HG02759 (cell line): ENCODE results near the gene SEC22B.
A peak's percentile ranks its signal among the peaks of the same experiment; 100 is the strongest.
"Not testable (repeated sequence)": the region's sequence is repeated elsewhere in the genome, so short reads cannot be mapped to it uniquely, and the experiment has no call there.

Experiments used
- ATAC-seq: cut with Tn5 transposase; IDR thresholded peaks from one replicate; pipeline ENCODE4 v1.9.1; 2021; ENCODE audit warnings: mild to moderate bottlenecking, moderate library complexity; ENCODE audit not compliant: unreplicated experiment

Gene SEC22B

DNA sequence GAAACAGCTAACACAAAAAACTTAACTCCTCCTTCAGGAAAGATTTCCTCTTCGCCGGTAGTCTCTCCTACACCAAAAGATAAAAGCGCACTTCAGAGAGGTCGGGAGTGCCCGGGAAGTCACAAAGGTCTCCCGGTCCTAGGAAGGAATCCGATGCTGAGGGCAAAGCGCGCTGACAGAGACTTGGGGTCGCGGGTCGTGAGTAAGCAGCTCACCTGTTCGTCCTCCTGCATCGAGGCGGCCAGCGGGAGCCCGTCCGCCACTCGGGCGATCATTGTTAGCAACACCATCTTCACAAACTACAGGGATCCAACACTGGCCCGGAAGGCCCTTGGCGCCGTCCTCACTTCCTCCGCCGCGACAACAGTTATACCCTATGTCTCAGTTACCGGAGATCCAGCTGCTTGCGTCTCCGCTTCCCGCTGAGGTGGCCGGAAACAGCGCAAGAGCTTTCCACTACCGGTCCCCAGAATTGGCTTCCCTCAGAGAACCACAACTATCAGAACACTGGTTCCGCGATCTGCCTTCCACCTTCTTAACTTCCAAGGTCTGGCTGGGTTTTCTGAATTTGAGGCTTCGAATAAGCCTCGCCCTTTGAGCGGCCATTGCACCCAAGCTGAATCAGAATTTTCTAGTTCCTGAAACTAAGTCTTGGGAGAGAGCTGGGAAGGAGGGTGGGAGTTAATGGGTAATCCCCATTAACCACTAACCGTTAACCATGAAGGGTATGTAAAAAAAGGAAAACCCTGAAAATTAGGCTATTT is at the start of gene SEC22B:
SEC22B (minus strand) TSS at position 429 of the 764 bp plus-strand sequence; CDS start at position 290, 139 bp downstream.
- peak; percentile 99 for ATAC-seq

GRCh38 chr1:120217933-120218332 is 41.6 kb upstream of the SEC22B start:
- not testable (repeated sequence) for ATAC-seq

- not testable (repeated sequence) for ATAC-seq
Observed at GRCh38 chr1:120217175-120217929, 41.0 kb upstream of the SEC22B start.

DNA sequence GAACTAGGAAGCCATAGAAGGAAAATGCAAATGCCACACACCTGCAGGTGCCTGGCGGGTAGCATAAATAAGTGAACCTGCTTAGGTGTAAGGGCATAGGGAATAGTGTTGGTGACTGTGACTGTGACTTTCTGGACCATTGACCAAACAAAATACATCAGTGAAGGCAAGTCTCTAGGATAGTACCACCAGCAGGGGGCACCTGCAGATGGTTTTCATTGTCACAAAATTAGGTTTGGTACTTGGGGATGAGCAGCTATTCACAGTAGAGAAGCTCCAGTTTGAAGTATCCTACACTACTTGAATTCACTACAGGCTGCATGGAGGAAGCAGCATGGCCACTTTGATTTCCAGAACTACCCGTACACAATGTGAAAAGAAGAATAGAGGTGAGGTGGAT is 37.3 kb upstream of the SEC22B start:
- not testable (repeated sequence) for ATAC-seq

DNA sequence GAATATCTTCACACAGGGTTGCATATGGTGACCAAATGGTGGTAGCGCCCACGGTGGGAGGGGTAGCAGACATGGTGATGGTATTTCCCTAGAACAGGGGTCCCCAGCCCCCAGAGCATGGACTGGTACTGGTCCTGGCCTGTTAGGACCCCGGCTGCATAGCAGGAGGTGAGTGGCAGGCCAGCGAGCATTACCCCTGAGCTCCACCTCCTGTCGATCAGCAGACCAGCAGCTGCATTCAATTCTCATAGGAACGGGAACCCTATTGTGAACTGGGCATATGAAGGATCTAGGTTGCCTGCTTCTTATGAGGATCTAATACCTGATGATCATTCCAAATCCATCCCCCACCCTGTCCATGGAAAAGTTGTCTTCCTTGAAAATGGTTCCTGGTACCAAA is 34.4 kb upstream of the SEC22B start:
- not testable (repeated sequence) for ATAC-seq

GRCh38 chr1:120196863-120197775 is 20.8 kb upstream of the SEC22B start:
- not testable (repeated sequence) for ATAC-seq

GRCh38 chr1:120188626-120189025 is 12.3 kb upstream of the SEC22B start:
- not testable (repeated sequence) for ATAC-seq

GRCh38 chr1:120182176-120182707 is 5.9 kb upstream of the SEC22B start:
- not testable (repeated sequence) for ATAC-seq

DNA sequence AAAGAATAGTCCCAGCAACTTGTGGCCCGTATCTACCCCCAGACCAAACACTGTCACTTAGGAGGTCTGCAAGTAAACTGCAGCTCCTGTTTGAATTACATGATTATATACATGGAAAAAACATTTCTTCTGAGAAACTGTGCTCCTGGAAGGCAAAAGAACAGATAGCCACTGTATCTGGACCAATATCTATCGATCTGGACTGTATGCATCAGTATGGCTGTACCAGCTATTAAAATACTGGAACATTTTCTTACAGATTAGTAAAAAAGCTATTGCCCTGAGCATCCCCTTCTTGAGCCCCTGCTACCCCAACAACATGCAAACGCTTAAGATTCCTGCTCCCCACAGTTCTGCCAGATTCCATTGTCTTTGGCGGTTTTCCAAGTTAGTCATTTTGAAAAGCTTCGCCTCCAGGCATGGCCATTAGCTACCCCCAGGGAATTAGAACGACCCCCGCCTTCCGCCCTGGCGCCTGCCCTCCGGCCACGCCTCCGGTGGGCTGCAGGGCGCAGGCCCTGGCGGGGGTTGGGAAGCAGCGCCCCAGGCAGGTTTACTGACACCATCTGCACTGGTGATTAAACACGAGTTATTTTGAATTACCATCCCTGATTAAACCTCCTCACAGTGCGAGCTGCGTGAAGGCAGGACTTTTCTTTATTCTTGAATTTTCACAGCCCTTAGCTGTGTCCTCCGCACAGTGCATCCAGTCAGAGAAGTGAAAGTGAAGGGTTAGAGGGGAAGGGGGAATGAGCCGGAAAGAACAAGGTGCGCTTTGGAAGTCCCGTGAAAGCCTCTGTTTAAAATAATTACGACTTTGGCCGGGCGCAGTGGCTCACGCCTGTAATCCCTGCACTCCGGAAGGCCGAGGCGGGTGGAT is 3.7 kb upstream of the SEC22B start:
- ATAC-seq: not testable (repeated sequence)

- ATAC-seq: no peak
Observed at GRCh38 chr1:120178799-120179756, 2.8 kb upstream of the SEC22B start.

DNA sequence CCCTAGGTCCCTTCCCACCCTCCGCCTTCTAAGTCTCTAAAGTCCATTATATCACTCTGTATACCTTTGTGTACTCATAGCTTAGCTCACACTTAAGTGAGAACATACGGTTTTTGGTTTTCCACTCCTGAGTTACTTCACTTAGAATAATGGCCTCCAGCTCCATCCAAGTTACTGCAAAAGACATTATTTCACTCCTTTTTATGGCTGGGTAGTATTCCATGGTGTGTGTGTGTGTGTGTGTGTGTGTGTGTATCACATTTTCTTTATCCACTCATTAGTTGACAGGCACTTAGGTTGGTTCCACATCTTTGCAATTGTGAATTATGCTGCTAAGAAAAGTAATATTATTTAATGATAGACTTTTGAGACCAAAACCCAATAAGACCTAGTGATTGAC is 1.7 kb upstream of the SEC22B start:
- not testable (repeated sequence) for ATAC-seq

DNA sequence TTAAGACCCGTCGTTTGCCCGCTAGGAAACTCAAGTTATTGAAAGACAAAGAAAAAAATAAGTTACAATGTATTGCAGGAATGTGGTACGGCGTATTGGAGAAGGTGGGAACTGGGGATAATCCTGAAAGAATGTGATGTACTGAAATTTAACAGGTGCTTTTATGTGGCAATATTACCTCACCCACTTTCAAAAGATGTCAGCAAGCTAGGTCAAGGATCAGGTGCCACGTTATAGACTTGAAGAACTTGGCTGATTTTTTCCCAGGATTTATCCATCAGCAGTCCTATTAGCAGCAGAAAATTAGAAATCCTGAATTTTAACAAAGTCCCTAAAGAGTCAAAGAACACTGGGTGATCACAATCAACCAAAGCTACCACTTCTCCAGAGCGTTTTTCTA is 632 bp downstream of the SEC22B start:
- ATAC-seq: peak; percentile 3

- not testable (repeated sequence) for ATAC-seq
Observed at GRCh38 chr1:120164761-120165160, 11.6 kb downstream of the SEC22B start.

- not testable (repeated sequence) for ATAC-seq
Observed at GRCh38 chr1:120162015-120162414, 14.3 kb downstream of the SEC22B start.

DNA sequence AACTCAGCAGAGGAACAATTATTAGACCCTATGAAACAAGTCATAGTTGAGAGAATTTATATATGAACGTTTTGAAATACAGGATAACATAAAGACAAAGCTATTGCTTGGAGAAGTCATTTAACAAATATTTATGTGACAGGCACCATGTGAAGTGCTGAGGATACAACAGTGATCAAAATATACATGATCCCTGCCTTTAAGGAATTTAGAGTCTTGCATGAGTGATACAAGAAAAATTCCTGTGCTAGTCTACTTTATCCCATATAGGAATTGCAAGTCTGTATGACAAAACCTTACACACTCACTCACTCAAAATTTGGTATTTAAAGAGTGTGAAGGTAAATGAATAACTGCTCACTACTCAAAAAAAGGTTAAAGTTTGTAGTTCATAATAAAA is 17.8 kb downstream of the SEC22B start:
- not testable (repeated sequence) for ATAC-seq

DNA sequence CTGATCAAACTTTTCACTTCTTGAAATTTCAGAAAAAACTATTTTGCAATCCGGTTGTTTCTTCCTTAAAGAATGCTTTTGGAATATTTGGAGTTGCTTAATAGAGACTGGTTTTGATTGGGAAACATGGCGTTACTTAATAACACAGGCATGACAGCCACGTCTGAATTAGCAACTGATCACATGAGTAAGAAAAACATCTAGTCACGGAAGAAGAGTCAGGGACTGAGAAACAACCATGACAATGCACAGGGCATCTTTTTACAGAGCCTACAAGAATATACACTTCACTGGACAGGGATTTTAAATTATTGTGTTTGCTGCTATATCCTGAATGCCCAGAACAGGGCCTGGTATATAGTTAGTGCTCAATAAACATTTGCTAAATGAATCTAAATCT is 18.2 kb downstream of the SEC22B start:
- ATAC-seq: not testable (repeated sequence)

- ATAC-seq: not testable (repeated sequence)
Observed at GRCh38 chr1:120150138-120150822, 26.0 kb downstream of the SEC22B start.
